CD4-positive, alpha-beta T cell treated with Interleukin-4 for 1 hour (primary cell): ENCODE results near the gene FICD.

Experiments
- DNase-seq, 2 donors: peaks; one replicate each; pipeline ENCODE4 v3.0.0-alpha.2; 2020 to 2022

Gene FICD

GRCh38 chr12:108568338-108569154 lies 53.5 kb downstream of the FICD start:
- peak; percentile 73 to 74 for DNase-seq
